ENCODE data around the gene CX3CL1.
"Not testable (repeated sequence)": the region's sequence is repeated elsewhere in the genome, so short reads cannot be mapped to it uniquely, and the experiment has no call there.

The CX3CL1 gene

DNA sequence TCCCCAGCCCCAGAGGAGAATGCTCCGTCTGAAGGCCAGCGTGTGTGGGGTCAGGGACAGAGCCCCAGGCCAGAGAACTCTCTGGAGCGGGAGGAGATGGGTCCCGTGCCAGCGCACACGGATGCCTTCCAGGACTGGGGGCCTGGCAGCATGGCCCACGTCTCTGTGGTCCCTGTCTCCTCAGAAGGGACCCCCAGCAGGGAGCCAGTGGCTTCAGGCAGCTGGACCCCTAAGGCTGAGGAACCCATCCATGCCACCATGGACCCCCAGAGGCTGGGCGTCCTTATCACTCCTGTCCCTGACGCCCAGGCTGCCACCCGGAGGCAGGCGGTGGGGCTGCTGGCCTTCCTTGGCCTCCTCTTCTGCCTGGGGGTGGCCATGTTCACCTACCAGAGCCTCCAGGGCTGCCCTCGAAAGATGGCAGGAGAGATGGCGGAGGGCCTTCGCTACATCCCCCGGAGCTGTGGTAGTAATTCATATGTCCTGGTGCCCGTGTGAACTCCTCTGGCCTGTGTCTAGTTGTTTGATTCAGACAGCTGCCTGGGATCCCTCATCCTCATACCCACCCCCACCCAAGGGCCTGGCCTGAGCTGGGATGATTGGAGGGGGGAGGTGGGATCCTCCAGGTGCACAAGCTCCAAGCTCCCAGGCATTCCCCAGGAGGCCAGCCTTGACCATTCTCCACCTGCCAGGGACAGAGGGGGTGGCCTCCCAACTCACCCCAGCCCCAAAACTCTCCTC is 10.4 kb downstream of the CX3CL1 start:
- no peak for DNase-seq (ENCODE audit: low read depth, low spot score)

DNA sequence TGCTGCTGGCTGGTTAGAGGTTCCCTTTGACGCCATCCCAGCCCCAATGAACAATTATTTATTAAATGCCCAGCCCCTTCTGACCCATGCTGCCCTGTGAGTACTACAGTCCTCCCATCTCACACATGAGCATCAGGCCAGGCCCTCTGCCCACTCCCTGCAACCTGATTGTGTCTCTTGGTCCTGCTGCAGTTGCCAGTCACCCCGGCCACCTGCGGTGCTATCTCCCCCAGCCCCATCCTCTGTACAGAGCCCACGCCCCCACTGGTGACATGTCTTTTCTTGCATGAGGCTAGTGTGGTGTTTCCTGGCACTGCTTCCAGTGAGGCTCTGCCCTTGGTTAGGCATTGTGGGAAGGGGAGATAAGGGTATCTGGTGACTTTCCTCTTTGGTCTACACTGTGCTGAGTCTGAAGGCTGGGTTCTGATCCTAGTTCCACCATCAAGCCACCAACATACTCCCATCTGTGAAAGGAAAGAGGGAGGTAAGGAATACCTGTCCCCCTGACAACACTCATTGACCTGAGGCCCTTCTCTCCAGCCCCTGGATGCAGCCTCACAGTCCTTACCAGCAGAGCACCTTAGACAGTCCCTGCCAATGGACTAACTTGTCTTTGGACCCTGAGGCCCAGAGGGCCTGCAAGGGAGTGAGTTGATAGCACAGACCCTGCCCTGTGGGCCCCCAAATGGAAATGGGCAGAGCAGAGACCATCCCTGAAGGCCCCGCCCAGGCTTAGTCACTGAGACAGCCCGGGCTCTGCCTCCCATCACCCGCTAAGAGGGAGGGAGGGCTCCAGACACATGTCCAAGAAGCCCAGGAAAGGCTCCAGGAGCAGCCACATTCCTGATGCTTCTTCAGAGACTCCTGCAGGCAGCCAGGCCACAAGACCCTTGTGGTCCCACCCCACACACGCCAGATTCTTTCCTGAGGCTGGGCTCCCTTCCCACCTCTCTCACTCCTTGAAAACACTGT is 11.3 kb downstream of the CX3CL1 start:
- no peak for DNase-seq (ENCODE audit: low read depth, low spot score)

DNA sequence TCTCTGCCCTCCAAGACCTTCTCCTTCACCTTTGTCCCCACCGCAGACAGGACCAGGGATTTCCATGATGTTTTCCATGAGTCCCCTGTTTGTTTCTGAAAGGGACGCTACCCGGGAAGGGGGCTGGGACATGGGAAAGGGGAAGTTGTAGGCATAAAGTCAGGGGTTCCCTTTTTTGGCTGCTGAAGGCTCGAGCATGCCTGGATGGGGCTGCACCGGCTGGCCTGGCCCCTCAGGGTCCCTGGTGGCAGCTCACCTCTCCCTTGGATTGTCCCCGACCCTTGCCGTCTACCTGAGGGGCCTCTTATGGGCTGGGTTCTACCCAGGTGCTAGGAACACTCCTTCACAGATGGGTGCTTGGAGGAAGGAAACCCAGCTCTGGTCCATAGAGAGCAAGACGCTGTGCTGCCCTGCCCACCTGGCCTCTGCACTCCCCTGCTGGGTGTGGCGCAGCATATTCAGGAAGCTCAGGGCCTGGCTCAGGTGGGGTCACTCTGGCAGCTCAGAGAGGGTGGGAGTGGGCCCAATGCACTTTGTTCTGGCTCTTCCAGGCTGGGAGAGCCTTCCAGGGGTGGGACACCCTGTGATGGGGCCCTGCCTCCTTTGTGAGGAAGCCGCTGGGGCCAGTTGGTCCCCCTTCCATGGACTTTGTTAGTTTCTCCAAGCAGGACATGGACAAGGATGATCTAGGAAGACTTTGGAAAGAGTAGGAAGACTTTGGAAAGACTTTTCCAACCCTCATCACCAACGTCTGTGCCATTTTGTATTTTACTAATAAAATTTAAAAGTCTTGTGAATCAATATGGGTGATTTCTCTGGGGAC is 12.2 kb downstream of the CX3CL1 start:
- DNase-seq (ENCODE audit: low read depth, low spot score), result no peak

DNA sequence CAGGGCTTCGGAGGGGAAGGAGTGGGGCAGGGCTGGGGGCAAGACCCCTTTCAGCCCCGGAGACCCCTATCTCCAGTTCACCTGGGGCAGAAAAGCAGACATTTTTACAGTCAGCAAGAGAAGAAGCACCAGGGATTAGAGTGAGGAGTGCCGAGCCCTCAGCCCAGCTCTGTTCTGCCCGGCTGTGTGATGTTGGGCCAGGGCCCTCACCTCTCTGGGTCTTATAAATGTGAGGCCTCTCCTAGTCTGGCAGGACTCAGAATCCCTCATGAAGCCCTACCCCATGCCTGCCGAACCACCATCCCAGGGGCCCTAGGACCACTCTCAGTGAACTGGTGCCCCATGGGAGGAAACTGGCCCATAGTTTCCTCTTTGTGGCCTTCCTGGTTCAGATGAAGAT is 12.8 kb downstream of the CX3CL1 start:
- DNase-seq (ENCODE audit: low read depth, low spot score), result no peak

DNA sequence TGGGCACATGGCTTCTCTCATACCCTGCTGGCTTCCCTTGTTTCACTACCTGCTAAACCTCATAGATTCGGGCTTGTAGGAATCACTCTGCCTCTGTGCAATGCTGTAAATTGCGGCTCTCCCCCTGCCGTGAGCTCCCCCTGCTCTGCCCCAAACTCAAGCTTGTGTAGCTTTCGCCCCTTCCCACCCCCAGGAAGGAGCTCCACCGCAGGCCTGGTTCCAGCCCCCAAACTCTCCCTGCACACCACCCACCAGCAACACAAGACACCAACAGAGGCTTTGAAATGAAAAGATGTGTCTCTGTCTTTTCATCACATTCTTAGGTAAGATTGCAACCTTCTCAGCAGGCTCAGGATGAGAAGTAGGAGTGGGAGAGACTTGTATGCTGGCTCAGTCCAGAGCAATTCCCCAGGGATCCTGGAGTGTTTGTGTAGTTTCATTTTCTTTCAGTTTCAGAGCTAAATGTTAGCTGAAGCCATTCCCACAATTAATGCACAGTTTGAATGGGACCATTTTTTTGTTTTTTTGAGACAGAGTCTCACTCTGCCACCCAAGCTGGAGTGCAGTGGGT is 14.2 kb downstream of the CX3CL1 start:
- DNase-seq (ENCODE audit: low read depth, low spot score), result no peak

DNA sequence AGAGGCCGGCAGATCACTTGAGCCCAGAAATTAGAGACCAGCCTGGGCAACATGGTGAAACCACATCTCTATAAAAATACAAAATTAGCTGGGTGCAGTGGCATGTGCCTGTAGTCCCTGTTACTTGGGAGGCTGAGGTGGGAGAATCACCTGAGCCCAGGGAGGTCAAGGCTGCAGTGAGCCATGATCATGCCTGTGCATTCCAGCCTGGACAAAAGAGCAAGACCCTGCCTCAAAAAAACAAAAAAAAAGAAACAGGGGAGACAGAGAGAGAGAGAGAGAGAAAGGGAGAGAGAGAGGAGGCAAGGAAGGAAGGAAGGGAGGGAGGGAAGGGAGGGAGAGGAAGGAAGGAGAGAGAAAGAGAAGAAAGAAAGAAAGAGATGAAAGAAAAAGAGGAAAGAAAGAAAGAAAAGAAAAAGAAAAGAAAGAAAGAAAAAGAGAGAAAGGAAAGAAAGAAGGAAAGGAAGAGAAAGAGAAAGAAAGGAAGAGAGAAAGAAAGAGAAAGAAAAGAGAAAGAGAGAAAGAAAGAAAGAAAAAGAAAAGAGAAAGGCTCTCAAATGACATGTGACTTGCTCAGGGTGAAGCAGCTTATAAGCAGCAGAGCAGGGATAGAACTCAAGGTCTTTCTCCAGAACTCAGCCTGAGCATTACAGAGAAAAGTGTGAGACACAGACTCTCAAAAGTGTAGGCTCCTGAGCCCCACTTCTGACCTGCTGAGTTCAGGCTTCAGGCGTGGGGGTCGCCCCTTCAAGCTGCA is 15.5 kb downstream of the CX3CL1 start:
- no peak for DNase-seq (ENCODE audit: low read depth, low spot score)

DNA sequence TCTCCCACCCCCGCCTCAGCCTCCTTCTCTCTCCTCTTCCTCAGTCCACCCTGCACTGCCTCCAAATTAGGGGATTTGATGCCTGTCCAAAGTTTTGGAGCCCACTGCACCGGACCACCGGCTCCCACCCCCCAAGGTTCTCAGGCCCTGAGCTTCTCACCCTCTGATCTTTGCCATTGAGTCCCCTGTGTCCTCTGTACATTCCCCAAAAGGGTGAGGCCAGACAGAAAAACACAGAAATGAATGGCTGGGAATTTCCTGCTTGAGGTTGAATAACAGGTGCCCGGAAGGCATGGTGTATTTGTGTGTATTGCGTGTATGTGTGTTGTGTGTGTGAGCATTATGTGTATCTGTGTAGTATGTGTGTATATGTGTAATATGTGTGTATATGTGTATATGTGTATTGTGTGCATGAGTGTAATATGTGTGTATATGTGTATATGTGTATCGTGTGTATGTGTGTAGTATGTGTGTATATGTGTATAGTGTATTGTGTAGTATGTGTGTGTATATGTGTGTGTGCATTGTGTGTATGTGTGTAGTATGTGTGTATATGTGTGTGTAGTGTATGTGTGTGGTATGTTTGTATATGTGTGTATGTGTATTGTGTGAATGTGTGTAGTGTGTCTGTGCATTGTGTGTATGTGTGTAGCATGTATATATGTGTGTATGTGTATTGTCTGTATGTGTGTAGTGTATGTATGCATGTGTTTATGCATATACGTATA is 16.2 kb downstream of the CX3CL1 start:
- DNase-seq (ENCODE audit: low read depth, low spot score), result no peak

DNA sequence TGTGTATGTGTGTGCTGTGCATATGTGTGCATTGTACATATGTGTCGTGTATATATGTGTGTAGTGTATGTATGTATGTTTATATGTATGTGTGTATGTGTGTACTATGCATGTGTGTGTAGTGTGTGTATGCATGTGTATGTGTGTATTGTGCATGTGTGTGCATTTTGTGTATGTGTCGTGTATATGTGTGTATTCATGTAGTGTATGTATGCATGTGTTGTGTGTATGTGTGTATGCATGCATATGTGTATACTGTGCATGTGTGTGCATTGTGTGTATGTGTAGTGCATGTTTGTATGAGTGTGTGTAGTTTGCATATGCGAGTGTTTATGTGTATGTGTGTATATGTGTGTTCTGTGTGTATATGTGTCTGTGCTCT is 16.8 kb downstream of the CX3CL1 start:
- no peak for DNase-seq (ENCODE audit: low read depth, low spot score)

DNA sequence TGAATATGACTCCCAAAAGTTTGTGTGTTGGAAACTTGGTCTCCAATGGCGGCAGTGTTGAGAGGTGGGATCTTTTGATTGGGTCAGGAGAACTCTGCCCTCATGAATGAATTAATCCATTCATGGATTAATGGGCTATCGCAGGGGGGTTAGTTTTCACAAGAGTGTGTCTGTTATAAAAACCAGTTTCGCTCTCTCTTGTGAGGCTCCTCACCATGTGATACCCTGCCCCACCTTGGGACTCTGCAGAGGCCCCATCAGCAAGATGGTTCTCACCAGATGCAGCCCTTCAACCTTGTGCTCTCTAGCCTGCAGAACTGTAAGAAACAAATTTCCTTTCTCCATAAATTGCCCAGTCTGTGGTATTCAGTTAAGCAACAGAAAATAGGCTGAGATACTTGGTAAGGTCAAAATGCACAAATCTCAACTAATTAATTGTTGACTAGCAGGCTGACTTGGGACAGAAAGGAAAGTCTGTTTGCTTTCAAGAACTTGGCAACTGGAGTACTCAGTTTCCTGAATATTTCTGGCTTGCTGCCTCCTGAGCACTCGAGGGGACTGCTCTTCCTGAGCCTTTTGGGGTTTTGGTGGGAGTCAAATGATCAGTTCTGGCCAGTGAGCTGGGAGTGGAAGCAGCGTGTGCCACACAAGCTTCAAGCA is 18.5 kb downstream of the CX3CL1 start:
- no peak for DNase-seq (ENCODE audit: low read depth, low spot score)

DNA sequence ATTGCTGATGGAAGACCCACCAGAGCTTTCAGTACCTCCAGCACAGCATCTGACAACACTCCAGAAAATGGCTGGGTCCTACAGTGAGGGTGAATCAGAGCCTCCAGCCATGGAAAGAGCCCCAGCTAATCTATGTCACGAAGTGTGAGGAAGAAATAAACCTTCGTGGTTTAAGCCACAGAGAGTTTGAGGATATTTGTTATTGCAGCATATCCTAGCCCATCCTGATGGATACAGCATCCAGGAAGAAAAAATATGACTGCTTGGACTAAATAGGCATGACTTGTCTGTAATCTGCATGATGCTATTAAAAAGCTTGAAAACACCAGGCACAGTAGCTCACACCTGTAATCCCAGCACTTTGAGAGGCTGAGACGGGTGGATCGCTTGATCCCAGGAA is 19.0 kb downstream of the CX3CL1 start:
- no peak for DNase-seq (ENCODE audit: low read depth, low spot score)

DNA sequence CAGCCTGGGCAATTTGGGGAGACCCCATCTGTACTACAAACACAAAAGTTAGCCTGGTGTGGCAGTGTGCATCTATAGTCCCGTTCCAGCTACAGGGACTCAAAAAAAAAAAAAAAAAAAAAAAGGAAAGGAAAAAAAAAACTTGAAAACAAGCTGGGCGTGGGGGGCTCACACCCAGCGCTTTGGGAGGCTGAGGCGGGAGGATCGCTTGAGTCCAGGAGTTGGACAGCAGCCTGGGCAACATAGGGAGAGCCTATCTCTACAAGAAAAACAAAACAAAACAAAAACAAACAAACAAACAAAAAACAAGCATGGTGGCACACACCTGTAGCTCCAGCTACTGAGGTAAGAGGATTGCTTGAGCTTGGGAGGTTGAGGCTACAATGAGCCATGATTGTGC is 19.4 kb downstream of the CX3CL1 start:
- DNase-seq (ENCODE audit: low read depth, low spot score), result no peak

DNA sequence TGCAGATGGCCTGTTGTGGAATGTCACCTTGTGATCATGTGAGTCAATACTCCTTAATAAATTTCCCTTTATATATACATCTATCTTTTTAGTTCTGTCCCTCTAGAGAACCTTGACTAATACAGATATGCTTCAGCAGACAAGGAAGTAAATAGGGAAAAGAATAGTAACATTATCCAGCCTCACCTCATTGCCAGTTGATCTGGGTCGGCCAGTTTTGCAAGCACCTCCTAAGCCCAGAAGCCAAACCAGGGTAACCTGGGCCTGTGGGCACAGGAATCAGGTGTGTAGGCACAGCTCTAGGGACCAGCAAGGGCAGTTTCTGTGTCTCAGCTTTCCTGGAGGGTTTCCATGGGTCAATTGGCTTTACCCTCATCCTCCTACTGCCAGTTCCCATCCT is 20.4 kb downstream of the CX3CL1 start:
- DNase-seq (ENCODE audit: low read depth, low spot score), result no peak

DNA sequence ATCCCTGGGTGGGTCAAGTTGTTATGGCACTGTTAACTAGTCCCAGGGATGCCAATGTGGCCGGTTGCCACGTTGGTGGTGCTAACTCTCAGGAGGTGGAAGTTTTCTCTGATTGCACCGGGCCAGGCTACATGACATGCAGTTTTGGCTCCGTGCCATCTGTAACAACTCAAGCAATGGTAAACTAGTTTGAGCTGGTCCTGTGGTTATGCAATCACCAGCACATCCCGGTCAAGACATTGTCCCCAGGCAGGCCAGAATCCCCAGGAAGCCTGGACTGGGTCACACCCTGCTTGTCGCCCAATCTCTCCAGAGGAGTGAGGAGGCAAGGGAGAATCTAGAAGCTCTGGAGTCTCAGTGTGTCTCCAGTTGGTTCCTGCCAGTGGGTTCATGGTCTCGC is 22.2 kb downstream of the CX3CL1 start:
- no peak for DNase-seq (ENCODE audit: low read depth, low spot score)

DNA sequence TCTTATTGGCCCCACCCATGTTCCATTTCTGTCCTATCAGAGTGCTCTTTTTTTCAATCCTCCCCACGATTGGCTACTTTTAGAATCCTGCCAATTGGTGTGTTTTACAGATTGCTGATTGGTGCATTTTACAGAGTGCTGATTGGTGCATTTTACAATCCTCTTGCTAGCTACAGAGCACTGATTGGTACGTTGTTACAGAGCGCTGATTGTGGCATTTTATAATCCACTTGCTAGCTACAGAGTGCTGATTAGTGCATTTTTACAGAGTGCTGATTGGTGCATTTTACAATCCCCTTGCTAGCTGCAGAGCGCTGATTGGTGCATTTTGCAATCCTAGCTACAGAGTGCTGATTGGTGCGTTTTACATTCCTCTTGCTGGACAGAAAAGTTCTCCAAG is 22.7 kb downstream of the CX3CL1 start:
- DNase-seq (ENCODE audit: low read depth, low spot score), result no peak

DNA sequence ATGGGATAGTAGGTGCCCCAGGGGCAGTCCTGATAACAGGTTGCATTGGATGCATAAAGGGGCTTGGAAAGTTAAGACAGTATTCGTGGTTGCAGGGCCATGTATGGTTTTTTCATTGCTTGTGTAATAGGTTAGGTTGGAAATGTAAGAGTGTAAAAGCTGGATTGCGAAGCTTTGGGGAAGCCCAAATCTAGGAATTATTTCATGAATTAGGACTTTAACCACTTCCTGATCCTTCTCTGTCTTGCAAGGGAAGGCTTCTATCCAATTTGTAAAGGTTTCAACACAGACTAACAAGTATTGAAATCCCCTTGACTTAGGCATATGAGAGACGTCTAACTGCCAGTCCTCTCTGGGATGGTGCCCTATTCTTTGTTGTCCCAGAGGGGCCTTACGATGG is 24.5 kb downstream of the CX3CL1 start:
- DNase-seq (ENCODE audit: low read depth, low spot score), result no peak

DNA sequence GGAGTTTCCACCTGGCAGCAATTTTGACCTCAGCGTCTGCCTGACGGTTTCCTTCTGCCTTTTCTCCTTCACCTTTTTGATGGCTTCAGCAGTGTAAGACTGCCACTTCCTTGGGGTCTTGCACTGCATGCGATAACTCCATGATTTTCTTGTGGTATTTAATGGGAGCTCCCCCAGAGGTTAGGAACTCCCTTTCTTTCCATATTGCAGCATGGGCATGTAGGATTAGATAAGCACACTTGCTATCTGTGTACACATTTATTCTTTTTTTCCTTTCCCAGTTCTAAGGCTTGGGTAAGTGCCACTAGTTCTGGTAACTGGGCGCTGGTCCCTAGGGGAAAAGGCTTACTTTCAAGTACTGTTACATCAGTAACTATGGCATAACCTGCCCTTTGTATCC is 25.2 kb downstream of the CX3CL1 start:
- DNase-seq (ENCODE audit: low read depth, low spot score), result not testable (repeated sequence)

DNA sequence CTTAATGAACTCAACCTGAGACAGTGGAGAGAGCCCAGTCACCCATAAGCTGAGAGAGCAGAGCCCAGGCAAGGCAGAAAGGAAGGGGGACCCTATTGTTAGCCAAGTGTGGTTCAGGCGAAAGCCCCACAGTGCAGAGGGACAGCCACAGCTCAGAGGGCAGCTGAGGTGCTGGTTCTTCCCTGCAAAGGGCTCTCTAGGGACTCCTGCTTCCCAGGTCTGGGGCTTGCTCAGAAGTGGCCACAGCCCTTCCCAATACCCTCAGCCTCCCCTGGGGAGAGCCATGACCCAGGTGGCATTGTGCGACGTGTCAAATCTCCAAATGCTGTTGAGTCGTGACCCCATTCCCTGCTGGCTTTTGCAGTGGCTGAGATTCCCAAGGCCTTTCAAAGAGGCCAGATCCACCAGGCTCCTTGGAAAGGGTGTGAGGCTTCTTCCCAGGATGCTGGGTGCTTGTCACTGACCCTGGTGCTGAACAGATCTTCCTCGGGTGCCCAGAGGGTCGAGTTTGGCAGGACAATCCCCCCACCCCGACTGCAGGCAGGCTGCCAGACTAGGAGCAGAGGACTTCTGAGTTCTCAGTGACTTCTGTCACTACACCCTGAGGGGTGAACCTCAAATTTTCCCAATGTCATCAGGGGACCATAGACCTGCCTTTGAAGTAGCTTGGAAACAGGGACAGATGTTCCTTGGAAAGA is 29.8 kb downstream of the CX3CL1 start:
- DNase-seq (ENCODE audit: low read depth, low spot score), result no peak

DNA sequence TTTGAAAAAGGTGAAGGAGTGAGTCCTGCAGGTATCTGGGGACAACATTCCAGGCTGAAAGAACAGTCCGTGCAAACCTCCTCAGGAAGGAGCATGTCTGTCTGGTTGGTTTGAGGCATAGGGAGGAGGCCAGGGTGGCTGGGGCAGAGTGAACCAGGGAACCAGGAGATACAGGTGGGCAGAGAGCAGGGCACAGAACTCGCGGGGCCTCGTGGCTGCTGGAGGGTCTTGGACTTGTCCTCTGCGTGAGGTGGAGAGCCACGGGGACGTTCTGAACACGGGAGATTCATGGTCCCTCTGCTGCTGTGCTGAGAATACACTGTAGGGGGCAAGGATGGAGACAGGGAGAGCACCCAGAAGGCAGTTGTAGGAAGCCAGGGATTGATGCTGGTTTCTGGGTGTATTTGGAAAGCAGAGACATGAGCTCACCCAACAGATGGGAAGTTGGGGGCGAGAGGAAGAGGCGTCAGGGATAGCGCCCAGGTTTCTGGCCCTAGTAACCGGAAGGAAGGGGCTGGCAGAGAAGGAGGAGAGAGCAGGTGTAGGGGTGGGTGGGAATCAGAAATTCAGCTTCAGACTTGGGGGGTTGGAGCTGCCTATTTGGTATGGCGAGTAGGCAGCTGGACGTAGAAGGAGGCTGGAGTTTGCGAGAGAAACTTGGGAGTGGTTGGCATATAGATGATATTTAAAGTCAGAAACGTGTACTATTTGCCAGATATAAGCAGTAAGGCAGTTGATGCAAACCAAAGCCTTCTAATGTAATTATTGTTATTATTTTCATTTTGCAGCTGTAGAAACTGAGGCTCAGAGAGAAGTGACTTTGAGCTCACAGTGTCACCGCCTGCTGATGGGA is 31.9 kb downstream of the CX3CL1 start, which contains the start of gene CCL17:
CCL17 (plus strand) TSS at position 803 of the 853 bp plus-strand sequence. CDS start 9,166 bp downstream, outside the sequence.
- no peak for DNase-seq (ENCODE audit: low read depth, low spot score)
